Measurements from ENCODE around the gene ZNF236.

ZNF236 gene

DNA sequence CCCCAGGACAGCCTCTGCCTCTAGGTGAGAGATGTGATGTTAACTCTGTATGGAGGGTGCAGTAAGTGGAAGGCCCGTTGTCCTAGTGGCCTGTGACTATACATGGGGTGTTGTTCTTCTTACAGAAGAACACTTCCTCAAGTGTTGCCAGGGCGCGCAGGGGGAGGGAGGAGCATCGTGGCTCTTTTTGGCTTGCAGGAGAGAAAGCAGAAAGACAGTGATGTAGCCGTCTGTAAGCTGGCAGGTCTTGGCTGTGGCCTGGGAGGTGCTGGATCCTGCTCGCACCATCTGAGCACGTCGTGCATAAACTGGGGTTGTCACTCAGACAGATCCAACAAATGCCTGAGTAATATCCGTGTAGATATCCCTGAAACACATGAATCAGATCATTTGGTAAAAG lies 44.3 kb downstream of the ZNF236 start:
- peak; percentile 52 for DNase-seq

DNA sequence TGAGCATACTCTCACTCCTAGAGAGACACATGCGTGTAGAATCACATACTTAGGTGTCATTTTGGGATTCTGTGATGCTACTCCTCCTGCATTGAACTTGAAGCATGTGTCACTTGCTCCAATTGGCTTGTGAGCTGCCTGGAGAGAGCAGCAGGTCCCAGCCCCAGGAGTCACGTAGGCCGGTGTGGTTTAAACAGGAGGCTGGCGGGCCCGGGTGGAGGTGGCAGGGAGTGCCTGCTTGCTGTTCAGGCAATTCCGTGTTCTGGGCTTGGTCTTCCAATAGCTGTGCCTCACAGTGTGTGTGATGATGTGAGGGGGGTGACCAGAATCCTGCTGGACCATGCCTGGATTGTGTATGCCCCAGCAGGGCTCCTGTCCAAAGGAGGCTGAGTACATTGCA lies 51.0 kb downstream of the ZNF236 start:
- DNase-seq: no peak

DNA sequence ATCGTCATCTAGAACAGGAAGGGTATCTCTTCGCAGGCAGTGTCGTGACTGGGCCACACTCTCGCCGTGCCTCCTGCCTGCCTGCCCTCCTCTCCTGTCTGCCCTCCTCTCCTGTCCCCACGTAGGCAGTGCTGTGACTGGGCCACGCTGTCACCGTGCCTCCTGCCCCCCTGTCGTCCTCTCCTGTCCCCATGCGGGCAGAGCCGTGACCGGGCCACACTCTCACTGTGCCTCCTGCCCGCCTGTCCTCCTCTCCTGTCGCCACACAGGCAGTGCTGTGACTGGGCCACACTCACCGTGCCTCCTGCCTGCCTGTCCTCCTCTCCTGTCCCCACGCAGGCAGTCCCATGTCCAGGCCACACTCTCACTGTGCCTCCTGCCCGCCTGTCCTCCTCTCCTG lies 51.4 kb downstream of the ZNF236 start:
- DNase-seq: no peak

DNA sequence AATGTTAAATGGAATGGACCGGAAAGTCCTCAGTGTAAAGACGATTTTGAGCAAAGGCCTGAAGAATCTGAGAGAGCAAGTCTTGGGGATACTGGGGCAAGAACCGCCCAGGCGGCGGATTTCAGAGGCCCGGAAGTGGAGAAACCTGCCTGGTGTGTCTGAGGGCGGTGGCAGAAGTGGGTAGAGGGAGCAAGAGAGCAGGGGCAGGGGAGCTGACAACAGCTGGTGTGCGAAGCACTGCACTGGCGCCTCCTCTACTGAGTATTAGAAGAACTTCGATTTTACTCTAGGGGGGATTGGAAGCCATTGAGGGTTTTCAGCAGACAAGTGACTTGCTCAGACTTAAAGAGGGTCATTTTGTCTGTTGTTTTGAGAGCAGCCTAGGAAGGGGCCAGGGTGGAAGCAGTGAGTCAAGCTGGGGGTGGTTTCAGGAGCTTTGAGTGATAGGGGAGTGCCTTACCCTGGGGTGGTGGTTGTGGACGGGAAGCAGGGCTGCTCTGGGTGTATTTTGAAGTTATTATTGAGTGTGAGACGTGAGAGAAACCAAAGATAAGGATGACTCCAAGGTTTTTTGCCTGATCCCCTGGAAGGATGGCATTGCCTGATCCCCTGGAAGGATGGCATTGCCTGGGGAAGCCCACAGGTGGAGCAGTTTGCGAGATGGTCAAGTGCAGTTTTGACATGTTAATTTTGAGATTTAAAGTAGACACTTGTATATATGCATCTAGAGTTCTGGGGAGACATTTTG lies 52.5 kb downstream of the ZNF236 start:
- no peak for DNase-seq

GRCh38 chr18:76875390-76876325 lies 53.3 kb downstream of the ZNF236 start:
- no peak for DNase-seq

DNA sequence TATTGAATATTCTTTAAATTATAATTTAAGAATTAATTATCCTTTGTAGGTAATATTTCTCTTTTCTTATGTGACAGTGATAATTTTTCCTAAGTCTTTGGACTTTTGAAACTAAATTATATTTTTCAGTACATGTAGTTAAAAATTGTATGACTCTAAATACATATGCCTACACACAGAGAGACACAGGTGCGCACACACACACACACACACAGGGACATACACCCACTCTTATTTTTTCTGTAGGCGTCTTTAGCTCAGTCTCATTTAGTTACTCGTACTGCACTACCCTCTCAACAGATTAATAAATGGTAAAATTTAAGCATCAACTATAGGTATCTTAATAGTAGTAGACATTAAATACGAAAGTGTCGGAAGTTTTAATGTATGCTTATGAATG lies 56.1 kb downstream of the ZNF236 start:
- no peak for DNase-seq

DNA sequence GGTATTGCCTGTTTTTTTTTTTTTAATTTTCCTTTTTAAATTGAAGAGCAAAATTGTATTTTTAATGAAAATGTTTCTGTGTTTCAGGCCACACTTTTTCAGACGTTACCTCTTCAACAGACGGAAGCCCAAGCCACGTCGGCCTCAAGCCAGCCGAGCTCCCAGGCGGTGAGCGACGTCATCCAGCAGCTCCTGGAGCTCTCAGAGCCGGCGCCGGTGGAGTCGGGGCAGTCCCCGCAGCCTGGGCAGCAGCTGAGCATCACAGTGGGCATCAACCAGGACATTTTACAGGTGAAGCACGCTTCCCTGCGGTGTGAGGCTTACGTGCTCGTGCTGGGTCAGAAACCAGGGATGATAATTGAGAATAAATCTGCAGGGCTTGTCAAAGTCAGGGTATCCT lies 57.7 kb downstream of the ZNF236 start:
- DNase-seq: no peak

DNA sequence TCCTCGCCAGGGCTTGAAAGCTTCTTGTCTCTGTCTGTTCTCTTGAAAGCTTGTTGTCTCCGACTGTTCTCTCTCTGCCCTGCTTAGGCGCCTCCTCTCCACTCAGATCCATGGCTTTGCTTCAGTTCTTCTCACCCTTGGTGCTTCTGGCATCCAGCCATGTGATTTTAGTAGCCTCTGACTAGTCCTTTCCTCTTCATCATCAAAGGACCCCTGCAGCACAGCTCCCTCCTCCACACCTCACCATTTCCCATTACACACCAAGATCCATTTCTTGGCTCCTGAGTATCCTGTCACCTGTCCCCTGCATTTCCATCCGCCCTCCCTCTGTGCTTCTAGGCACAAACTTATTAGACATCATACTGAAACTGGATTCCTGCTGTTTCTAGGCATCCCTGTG lies 59.4 kb downstream of the ZNF236 start:
- DNase-seq: no peak

DNA sequence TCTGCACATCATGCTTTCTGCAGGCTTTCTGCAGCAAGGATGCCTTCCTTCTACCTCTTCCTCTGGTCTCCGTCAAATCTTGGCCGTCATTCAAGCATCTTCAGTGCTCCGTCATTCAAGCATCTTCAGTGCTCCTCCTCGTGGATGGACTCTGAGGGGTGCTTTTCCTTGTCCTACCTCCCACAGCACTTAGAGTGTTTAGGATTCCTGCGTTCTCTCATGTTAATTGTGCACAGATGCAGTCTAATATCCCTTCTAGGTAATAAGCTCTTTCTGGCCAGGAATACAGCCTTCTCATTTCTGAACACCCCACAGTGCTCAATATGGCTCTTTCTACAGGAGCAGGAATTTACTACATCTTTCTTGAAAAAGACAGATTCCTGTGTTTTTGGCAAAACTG lies 59.8 kb downstream of the ZNF236 start:
- DNase-seq: no peak

DNA sequence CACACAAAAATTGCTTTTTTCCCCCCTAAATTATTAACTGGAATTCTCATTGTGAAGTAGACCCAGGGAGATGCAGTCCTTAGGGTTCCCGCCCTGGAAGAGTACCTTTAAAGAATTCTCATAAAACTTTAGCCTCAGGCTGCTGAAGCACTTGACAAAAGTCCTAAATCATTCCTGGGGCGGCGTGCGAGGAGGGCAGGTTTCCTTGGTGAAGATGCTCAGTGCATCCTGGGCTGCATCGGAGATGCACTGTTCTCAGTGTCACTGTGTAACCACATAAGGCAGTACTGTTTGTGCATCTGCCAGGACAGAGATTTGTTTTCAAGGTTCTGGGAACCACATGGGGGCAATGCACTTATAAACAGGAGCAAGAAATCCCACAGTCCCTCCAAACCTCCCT lies 62.6 kb downstream of the ZNF236 start:
- DNase-seq: no peak

- DNase-seq: no peak
Measured at GRCh38 chr18:76886112-76886511, 63.8 kb downstream of the ZNF236 start.

DNA sequence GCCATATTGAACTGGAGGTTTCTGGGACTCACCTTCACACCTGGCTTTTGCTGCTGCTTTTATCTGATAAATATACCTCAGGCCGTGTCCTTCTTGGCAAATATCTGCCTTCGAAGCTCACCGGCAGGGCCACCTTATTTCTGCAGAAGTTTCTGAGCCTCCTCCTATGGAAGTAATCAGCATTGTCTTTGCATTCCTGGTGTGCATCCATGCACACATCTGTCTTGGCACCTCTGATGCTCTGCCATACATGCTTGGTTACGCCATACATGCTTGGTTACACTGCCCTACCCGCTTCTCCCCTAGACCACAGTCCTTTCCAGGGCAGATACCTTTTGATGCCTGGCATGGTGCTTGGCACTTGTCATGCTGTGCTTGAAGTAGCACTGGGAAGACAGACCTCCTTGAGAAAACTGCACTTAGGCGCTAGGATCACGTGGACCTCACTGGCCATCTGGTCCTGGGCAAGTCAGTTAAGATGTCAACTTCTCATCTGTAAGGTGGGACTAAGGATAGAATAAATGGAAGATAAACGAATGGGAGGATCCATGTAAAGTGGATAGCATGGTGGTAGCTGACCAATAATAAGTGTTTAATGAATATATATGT lies 66.8 kb downstream of the ZNF236 start:
- no peak for DNase-seq

- no peak for DNase-seq
Measured at GRCh38 chr18:76892832-76893231, 70.5 kb downstream of the ZNF236 start.

- DNase-seq: no peak
Measured at GRCh38 chr18:76894566-76895346, 72.4 kb downstream of the ZNF236 start.

DNA sequence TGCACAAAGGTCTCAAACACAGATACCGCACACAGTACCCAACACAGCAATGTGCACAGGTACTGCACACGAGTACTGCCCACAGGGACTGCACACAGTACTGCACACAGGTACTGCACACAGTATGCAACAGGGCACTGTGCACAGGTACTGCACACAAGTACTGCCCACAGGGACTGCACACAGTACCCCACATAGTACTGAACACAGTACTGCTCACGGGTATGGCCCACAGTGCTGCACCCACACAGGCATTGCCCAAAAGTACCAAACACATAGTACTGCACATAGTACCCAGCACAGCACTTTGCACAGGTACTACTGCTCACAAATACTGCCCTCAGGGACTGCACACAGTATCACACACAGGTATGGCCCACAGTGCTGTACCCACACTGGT lies 73.1 kb downstream of the ZNF236 start:
- DNase-seq: no peak

GRCh38 chr18:76896677-76897076 lies 74.3 kb downstream of the ZNF236 start:
- DNase-seq: no peak

DNA sequence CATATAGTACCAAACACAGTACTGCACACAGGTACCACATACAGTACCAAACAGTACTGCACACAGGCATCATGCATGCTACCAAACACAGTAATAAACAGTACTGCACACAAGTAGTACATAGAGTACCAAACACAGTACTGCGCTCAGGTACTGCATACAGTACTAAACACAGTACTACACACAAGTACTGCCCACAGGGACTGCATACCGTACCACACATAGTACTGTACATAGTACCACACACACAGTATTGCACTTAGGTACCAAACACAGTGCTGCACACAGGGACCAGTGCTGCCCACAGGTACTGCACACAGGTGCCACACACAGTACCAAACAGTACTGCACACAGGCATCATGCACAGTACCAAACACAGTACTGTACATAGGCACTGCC lies 74.9 kb downstream of the ZNF236 start:
- DNase-seq: no peak

DNA sequence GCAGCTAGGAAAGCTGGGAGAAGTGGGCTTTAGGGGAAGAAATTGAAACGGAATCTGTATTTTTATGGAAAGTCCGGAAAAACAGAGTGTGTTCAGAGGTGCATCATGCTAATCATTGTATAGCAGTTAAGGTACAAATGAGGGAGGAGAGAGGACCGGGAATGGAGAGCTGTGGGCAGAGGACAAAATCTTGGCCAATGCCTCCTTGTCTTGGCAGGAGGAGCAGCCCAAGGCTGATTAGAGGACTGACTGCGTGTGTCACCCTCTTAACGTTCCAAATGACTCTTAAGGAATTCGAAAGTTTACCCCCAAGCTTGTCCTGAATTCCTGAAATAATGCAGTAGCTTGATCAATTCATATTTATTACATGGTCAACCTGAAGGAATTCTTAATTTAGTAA lies 81.0 kb downstream of the ZNF236 start:
- DNase-seq: no peak

DNA sequence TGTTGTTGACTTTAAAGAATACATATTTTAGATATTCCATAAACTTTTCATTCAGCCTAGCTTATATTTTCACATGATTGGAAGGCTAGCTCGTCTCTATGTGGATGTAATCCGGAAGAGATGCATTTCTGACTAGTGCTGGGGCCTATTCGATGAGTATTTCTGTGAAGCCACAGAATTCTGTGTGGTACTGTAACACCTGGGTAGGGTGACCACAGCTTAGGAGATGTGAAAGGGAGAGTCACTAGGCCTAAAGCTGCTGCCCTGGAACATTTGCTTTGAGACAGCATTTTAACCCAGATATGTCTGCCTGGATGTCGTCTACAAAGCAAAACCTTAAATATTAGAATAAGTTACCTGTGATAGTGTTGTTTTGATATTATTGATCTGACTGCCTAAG lies 83.5 kb downstream of the ZNF236 start:
- no peak for DNase-seq

- no peak for DNase-seq
Measured at GRCh38 chr18:76908277-76908676, 85.9 kb downstream of the ZNF236 start.

- no peak for DNase-seq
Measured at GRCh38 chr18:76909439-76909838, 87.1 kb downstream of the ZNF236 start.

DNA sequence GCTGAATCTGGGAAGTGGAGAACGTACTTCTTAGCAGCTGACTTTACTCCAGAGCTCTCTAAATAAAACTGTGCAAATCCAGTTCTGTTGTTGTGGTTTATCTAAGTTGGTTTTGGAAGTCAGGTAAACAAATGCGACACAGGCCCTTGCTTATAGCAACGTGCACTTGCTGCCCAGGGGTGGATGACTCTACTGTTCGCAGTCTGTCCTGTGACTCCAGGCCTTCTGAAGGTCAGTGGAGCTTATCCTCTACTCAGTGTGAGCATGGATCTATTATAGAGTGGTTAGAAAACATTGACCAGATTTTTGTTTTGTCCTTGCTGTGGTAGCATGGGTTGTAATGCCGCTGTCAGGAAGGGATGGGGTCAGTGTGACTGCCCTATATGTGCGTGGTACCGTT lies 89.1 kb downstream of the ZNF236 start:
- DNase-seq: no peak

GRCh38 chr18:76913583-76913982 lies 91.2 kb downstream of the ZNF236 start:
- no peak for DNase-seq
